GM21723 (cell line): ENCODE measurements around the gene C2CD5.
"Not testable (repeated sequence)": the region's sequence is repeated elsewhere in the genome, so short reads cannot be mapped to it uniquely, and the experiment has no call there.

ENCODE experiments used
- ATAC-seq: cut with Tn5 transposase; IDR thresholded peaks from one replicate; pipeline ENCODE4 v1.9.1; 2021; ENCODE audit warnings: mild to moderate bottlenecking, moderate library complexity; ENCODE audit not compliant: unreplicated experiment

C2CD5 gene, protein sequence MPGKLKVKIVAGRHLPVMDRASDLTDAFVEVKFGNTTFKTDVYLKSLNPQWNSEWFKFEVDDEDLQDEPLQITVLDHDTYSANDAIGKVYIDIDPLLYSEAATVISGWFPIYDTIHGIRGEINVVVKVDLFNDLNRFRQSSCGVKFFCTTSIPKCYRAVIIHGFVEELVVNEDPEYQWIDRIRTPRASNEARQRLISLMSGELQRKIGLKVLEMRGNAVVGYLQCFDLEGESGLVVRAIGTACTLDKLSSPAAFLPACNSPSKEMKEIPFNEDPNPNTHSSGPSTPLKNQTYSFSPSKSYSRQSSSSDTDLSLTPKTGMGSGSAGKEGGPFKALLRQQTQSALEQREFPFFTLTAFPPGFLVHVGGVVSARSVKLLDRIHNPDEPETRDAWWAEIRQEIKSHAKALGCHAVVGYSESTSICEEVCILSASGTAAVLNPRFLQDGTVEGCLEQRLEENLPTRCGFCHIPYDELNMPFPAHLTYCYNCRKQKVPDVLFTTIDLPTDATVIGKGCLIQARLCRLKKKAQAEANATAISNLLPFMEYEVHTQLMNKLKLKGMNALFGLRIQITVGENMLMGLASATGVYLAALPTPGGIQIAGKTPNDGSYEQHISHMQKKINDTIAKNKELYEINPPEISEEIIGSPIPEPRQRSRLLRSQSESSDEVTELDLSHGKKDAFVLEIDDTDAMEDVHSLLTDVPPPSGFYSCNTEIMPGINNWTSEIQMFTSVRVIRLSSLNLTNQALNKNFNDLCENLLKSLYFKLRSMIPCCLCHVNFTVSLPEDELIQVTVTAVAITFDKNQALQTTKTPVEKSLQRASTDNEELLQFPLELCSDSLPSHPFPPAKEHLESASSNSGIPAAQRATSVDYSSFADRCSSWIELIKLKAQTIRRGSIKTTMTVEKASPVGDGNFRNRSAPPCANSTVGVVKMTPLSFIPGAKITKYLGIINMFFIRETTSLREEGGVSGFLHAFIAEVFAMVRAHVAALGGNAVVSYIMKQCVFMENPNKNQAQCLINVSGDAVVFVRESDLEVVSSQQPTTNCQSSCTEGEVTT

GRCh38 chr12:22544038-22544979 lies at the start of gene C2CD5:
C2CD5 (minus strand) TSS chr12:22544542; CDS start chr12:22544150, 392 bp downstream.
- ATAC-seq: peak; percentile 82

DNA sequence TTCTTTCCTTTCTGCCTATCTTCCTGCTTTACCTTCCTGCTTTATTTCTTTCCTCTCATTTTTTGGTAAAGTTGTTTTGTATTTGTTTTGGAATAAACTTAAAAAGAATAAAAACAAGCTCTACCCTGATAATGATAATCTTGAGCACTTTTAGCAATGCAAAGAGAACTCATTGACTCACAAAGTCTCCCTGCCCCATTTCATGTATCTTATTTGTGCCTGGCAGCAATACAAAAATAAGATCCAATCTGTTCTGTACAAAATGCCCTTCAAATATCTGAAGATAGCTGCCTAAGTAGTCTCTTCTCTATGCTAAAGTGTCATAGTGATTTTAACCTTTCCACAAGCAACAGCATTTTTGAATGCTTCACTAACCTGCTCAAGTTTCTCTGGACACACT lies 49.5 kb upstream of the C2CD5 start:
- no peak for ATAC-seq

DNA sequence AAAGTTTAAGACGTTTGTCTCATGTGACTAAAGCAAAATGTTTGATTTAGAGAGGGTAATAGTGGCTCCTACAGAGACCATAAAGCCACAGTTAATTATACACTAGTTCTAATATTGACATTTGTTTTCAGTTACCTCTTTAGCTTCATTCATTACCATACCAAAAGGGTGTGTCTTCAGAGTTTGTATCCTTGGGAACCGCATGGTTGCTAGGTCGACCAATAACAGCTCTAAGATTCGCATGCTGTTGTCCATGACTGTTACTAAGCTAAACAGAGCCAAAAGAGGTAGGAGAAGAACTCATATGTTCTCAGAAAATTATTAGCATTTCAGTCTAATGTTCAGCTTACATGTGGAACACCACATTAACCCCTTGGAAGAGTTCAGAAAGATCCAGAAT lies 44.5 kb upstream of the C2CD5 start:
- no peak for ATAC-seq

GRCh38 chr12:22578328-22578727 lies 34.0 kb upstream of the C2CD5 start:
- no peak for ATAC-seq

DNA sequence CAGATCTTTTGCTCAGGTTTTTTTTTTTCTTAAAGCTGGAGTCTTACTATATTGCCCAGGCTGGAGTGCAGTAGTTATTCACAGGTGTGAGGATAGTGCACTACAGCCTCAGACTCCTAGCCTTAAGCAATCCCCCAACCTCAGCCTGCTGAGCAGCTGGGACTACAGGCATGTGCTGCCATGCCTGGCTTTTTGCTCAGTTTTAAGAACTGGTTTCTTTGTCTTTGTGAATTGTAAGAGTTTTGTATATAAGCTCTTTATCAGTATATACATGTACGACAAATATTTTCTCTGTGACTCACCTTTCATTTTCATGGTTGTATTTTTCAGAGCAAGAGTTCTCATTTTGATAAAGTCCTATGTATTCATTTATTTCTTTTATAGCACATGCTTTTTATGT lies 33.3 kb upstream of the C2CD5 start:
- no peak for ATAC-seq

DNA sequence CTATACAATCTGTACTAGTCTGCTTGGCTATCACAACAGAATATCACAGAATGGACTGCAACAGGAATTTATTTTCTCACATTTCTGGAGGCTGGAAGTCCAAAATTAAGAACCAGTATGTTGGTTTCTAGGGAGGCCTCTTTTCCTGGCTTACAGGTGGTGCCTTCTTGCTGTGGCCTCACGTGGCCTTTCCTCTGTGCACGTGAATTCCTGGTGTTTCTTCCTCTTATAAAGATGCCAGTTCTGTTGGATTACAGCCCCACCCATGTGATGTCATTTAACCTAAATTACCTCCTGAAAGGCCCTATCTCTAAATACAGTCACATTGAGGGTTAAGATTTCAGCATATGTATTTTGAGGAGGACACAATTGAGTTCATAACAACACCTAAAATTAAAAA lies 32.1 kb upstream of the C2CD5 start:
- no peak for ATAC-seq

DNA sequence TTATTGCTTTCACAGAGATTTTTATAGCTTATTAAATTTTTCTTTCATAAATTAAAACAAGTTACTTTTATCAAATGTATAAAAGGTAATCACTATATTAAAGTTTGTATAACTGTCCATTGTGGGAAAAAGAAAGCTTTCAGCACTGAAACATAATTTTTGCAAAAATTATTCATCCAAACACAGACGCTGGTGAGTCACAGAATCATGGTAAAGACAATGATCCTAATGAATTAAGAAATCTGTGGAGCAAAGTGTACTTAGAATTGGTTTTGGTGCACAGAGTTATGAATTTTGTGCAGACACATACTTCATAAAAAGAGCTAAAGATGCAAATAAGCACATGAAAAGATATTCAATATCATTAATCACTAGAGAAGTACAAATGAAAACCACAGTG lies 31.7 kb upstream of the C2CD5 start:
- no peak for ATAC-seq

DNA sequence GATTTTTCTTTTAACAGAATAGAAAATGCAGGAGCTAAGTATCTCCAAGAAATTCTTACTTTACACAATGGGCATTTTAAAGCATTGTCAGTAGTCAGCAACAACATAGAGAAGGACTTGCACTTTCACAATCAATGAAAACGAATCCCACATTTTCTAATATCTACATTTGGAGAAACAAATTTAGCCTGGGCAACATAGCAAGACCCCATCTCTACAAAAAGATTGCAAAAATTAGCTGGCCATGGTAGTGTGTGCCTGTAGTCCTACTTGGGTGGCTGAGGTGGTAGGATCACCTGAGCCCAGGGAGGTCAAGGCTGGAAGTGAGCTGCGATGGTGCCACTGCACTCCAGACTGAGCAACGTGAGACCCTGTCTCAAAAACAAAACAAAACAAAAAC lies 30.6 kb upstream of the C2CD5 start:
- ATAC-seq: no peak

DNA sequence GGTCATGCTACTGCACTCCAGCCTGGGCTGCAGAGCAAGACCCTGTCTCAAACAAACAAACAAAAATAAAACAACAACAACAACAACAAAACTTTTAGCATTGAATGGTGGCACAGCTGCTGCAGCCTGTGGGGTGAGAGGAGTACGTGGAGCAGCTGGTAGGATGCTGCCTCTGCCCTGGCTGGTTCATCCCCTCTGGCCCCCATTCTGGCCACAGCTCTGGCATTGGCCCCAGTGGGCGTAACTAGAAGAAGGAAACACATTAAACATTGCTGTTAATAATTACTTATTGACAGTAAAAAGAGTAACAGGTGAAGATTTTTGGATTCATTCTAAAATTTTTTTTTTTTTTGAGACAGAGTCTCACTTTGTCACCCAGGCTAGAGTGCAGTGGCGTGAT lies 28.8 kb upstream of the C2CD5 start:
- ATAC-seq: no peak

DNA sequence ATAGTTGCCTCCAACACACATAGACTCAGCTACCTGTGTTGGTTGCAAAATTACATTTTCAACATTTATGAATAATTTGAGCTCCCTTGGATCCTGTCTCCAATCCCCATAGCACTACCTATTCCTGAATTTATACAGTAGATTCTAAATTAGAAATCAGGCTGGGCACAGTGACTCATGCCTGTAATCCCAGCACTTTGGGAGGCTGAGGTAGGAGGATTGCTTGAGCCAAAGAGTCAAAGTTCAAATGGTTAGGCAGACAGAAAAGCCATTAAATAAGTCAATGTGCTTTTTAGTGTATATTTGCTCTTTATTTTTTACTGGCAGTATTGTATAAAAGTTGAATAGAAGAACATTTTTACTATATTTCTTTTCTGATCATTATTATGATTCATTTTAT lies 24.9 kb upstream of the C2CD5 start:
- no peak for ATAC-seq

DNA sequence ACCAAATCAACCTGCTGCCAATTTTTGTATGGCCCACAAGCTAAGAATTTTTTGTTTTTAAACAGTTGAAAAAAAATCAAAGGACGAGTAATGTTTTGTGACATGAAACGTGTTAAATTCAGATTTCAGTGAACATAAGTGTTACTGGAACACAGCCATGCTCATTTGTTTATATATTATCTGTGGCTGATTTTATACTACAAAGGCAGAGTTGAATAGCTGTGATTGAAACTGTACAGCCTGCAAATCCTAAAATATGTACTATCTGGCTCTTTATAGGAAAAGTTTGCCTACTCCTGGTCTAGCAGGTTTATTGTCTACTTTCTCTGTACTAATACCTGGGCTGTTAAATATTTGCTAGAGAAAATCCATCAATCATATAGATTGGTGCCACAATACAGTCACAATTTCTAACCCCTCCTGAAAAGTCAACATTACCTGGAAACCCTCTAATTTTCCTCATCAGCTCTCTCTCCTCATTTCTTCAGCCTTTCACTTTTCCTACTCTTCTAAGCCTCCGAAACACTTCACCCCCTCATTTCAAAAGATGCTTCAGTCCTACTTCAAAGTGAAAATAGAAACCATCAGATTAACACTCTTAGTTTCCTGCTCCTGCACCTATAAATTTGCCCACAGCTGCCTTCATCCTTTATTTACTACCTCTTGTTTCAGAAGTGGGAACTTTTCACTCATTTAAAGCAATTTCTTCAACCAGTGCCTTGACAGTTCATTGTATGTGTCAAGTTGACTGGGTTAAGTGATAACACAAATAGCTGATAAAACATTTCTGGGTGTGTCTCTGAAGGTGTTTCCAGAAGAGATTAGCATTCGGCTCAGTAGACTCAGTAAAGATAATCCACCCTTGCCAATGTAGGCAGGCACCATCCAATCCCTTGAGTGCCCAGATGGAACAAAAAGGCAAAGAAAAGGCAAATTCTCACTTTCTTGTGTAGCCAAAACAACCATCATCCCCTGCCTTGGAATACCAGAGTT lies 18.0 kb upstream of the C2CD5 start:
- no peak for ATAC-seq

DNA sequence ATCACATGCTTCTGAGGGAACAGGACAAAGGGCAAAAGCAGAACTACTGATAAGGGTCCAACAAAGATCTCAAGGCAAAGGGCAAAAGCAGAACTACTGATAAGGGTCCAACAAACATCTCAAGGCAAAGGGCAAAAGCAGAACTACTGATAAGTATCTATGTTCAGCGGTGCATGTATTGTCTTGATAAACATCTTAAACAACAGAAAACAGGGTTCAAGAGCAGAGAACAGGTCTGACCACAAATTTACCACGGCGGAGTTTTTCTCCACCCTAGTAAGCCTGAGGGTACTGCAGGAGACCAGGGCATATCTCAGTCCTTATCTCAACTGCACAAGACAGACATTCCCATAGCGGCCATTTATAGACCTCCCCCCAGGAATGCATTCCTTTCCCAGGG lies 10.4 kb upstream of the C2CD5 start:
- not testable (repeated sequence) for ATAC-seq

GRCh38 chr12:22551624-22552023 lies 7.3 kb upstream of the C2CD5 start:
- no peak for ATAC-seq

DNA sequence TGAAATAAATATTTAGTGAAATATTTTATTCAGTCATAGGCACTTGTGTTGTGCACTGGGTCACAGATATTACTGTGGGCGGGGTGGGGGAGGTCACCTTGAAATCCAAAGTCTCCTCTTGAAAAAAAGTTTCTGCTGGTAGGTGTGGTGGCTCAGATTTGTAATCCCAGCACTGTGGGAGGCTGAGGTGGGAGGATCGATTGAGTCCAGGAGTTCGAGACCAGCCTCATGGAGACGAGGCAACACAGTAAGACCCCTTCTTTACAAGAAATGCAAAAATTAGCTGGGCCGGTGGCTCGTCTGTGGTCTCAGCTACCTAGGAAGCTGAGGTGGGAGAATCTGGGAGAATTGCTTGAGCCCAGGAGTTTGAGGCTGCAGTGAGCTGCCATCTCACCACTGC lies 913 bp upstream of the C2CD5 start:
- ATAC-seq: no peak

GRCh38 chr12:22543246-22544037 lies 900 bp downstream of the C2CD5 start:
- ATAC-seq: peak; percentile 55

DNA sequence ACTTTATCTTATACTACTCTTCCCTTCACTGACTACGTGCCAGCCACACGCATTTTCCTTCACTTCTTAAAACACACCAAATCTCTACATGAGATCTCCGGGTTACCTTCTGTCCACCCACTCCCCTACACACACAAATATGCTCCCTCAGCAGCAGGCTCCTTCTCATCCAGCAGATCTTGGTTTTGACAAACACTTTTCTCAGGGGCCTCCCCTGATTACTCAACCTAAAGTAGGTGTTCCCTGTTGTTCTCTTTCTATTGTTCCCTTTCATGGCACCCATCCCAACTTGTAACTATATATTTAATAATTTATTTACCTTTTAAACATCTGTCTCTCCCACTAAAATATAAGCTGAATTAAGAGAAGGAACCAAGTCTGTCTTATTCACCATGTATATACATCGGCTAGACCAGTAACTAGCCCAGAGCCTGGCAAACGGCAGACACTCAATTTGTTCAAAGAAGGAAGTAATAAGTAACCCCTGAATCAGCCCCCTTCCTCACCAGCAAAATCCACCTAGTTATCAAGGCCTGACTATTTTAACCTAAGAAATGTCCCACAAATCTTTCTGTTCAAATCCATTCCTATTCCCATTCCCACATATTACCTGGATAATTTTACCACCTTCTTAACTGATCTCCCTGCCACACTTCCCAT lies 2.7 kb downstream of the C2CD5 start:
- ATAC-seq: no peak

DNA sequence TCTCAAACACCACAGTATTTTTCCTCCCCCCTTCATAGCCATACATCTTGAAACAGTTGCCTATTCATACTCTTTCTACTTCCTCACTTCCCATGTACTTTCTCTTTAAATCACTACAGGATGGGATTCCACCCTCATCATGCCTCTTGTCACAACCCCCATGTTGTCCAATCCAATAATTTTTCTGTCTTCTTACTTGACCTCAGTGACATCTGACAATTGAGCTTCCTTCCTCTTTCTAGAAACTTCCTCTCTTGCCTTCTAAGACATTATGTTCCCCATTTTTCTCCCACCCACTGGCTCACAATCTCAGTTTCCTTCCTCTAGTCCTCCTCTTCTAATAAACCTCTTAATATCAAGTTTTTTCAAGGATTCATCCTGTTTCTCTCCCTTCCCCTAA lies 5.3 kb downstream of the C2CD5 start:
- no peak for ATAC-seq

GRCh38 chr12:22538311-22538710 lies 6.0 kb downstream of the C2CD5 start:
- no peak for ATAC-seq
